Hepatocyte (in vitro differentiated cells): ENCODE data around the gene RPL27.
A peak's percentile ranks its signal among the peaks of the same experiment; 100 is the strongest.

Experiments used
- EZH2 ChIP-seq: fragments of 200-600 bp; sonication (generic); IDR thresholded peaks from 2 replicates; pipeline ENCODE4 v1.6.1; 2016; ENCODE audit warnings: antibody characterized with exemption, mild to moderate bottlenecking, borderline replicate concordance
- EZH2phosphoT487 ChIP-seq: fragments of 200-600 bp; sonication (generic); IDR thresholded peaks from one replicate; pipeline ENCODE4 v1.6.1; 2018; ENCODE audit warnings: antibody characterized with exemption, mild to moderate bottlenecking, low read depth, moderate library complexity; ENCODE audit not compliant: unreplicated experiment, severe bottlenecking
- TF ChIP-seq, protein P1 (sequence below): fragments of 200-600 bp; sonication (generic); IDR thresholded peaks from 2 replicates; pipeline ENCODE4 v1.5.1; 2016; ENCODE audit warnings: antibody characterized with exemption, mild to moderate bottlenecking; ENCODE audit not compliant: poor library complexity

DNA sequence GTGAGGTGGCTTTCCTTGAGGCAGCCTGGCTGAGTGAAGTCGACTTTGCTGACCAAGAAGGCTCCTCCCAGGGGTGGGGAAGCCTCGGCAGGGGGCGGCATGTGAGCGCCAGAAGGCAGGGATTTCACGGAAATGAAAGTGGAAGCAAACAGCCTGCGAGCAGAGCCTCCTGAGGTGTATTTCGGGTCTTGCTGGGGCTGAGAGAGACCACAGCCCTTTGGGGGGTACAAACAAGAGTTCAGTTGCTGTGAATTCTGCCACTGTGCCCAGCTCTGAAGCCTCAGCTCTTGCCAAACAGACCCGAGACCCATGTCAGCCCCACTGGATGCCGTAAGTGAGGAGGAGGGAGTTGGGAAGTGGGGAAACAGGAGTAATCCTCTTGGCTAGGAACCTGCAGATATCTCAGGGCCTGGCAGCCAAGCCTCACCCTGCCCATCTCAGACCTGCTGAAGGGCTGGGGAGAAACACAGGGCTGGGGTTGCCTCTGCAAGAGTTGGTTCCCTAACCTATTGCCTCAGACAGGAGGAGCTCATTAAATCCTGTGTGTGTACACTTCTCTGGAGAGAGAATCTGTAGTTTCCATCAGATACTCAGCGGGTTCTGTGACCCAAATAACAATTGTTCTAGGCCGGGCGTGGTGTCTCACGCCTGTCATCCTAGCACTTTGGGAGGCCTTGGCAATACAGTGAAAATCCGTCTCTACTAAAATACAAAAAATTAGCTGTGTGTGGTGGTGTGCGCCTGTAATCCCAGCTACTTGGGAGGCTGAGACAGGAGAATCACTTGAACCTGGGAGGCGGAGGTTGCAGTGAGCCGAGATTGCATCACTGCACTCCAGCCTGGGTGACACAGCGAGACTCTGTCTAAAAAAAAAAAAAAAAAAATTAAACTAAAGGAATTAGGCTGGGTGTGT, 8.7 kb downstream of the RPL27 start, which contains the start of gene IFI35:
- TF ChIP-seq, protein P1, sequence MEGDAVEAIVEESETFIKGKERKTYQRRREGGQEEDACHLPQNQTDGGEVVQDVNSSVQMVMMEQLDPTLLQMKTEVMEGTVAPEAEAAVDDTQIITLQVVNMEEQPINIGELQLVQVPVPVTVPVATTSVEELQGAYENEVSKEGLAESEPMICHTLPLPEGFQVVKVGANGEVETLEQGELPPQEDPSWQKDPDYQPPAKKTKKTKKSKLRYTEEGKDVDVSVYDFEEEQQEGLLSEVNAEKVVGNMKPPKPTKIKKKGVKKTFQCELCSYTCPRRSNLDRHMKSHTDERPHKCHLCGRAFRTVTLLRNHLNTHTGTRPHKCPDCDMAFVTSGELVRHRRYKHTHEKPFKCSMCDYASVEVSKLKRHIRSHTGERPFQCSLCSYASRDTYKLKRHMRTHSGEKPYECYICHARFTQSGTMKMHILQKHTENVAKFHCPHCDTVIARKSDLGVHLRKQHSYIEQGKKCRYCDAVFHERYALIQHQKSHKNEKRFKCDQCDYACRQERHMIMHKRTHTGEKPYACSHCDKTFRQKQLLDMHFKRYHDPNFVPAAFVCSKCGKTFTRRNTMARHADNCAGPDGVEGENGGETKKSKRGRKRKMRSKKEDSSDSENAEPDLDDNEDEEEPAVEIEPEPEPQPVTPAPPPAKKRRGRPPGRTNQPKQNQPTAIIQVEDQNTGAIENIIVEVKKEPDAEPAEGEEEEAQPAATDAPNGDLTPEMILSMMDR: peak; percentile 44
- no peak for TF ChIP-seq EZH2phosphoT487
- no peak for TF ChIP-seq EZH2
